Suprapubic skin (tissue), 4 donors: ENCODE measurements around the gene COX7A2. TPM values are rescaled to one million over a fixed set of nuclear protein-coding genes. Genes with fewer than 3 reads are reported as not detected.

ENCODE experiments used
- DNase-seq, 2 donors: peaks; one replicate each; pipeline ENCODE4 v3.0.0-alpha.2; 2019; ENCODE audit warnings: low spot score in 2 of 2
- H3K27ac ChIP-seq: fragments of 200-600 bp; sonication (generic); one replicate; pipeline ENCODE4 v1.5.1; 2019
- H3K27me3 ChIP-seq: fragments of 200-600 bp; sonication (generic); one replicate; pipeline ENCODE4 v1.5.1; 2019
- H3K36me3 ChIP-seq: fragments of 200-600 bp; sonication (generic); one replicate; pipeline ENCODE4 v1.5.1; 2019
- H3K4me1 ChIP-seq: fragments of 200-600 bp; sonication (generic); one replicate; pipeline ENCODE4 v1.5.1; 2019
- H3K4me3 ChIP-seq: fragments of 200-600 bp; sonication (generic); one replicate; pipeline ENCODE4 v1.5.1; 2019; ENCODE audit warnings: mild to moderate bottlenecking
- H3K9me3 ChIP-seq: fragments of 200-600 bp; sonication (generic); one replicate; pipeline ENCODE4 v1.5.1; 2019
- EP300 ChIP-seq: sonication (generic); formaldehyde crosslinking; IDR thresholded peaks from one replicate; pipeline ENCODE4 v1.6.1; 2017; ENCODE audit warnings: antibody characterized with exemption
- POLR2A ChIP-seq, 2 donors: fragments of 450-650 bp; IDR thresholded peaks; one replicate each; pipeline ENCODE4 v1.6.1; 2017; ENCODE audit warnings: antibody characterized with exemption in 2 of 2, mild to moderate bottlenecking in 2 of 2, moderate library complexity in 2 of 2
- POLR2AphosphoS5 ChIP-seq, 3 donors: sonication (generic); formaldehyde crosslinking; IDR thresholded peaks; one replicate each; pipeline ENCODE4 v1.6.1; 2017; ENCODE audit warnings: antibody characterized with exemption in 3 of 3
- WGBS: methylation state at CpG from one replicate; pipeline ENCODE4 v1.1.5; 2018; 5-methylcytosine and 5-hydroxymethylcytosine counted together
- total RNA-seq, 4 donors: library from RNA; depleted of rRNA; stranded (reverse); fragments of >200 nt; gene quantifications; one replicate each; pipeline ENCODE4 v1.1.0, GENCODE V29; 2016
- TF ChIP-seq, protein P1 (sequence below), 2 donors: fragments of 200-600 bp in 1 of 2; fragments of 450-650 bp in 1 of 2; sonication (generic) in 1 of 2; IDR thresholded peaks; one replicate each; pipeline ENCODE4 v1.5.1; 2016 to 2019; ENCODE audit warnings: antibody characterized with exemption in 2 of 2, mild to moderate bottlenecking in 1 of 2, moderate library complexity in 1 of 2

COX7A2 gene
- total RNA-seq, 4 donors from 2014 or later: 110 to 303 (median 209) TPM

DNA sequence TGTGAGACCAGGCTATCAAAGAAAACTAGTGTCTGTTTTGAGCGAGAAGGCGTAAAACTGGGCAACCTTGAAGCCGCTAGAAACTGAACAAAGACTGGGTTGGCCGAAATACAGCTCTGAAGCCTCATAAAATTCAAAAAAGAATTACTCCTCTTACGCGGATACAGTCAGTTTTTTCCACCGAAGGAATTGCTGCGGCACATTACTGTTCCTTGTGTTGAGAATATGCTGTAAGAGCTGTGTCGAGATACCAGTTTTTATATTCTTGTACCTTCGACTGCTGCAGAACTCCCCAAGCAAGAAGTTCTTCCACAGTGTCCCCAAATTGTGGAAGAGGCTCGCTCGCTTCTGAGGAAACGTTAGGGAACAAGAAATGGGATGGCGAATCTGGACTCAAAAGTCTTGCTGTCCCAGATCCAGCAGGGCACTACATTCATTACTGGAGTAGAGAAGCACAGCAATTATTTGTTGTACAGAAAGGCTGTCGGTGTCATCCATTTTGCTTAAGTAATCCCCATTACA is 523 bp upstream of the COX7A2 start:
- no peak for DNase-seq
- H3K27me3 ChIP-seq: no peaks in the 10 kb centered on the region
- H3K9me3 ChIP-seq: no peaks in the 10 kb centered on the region

DNA sequence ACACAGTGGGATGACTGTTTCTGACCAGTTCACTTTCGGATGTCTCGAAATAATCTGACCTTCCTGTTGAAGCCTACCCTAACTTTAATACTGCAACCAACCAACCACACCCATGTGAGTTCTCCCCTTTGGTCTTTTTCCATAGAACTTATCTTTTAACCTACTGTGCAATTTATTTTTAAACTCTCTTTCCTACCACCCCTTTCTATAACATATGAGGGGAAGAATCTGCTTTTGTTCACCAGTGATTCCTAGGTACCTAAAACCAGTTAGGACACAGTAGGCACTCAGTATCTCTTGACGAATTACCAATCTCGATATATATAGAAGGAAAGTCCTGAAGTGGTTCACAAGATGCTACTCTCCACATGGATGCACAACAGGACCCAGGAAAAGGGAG is 7.0 kb downstream of the COX7A2 start:
- Histone ChIP-seq H3K9me3 (no peaks in the 10 kb centered on the region), H3K27me3 (no peaks in the 10 kb centered on the region), H3K27ac (no peak overlapping the region), H3K36me3 (peaks cover 32% of the 10 kb centered on the region), H3K4me1 (peaks cover 6% of the 10 kb centered on the region), H3K4me3 (no peak overlapping the region)
- DNase-seq: no peak
- TF ChIP-seq EP300 (no peak), POLR2AphosphoS5 (IDR thresholded peaks at IDR 0.05) (no peak), POLR2A (IDR thresholded peaks at IDR 0.05) (no peak)
- TF ChIP-seq, protein P1, sequence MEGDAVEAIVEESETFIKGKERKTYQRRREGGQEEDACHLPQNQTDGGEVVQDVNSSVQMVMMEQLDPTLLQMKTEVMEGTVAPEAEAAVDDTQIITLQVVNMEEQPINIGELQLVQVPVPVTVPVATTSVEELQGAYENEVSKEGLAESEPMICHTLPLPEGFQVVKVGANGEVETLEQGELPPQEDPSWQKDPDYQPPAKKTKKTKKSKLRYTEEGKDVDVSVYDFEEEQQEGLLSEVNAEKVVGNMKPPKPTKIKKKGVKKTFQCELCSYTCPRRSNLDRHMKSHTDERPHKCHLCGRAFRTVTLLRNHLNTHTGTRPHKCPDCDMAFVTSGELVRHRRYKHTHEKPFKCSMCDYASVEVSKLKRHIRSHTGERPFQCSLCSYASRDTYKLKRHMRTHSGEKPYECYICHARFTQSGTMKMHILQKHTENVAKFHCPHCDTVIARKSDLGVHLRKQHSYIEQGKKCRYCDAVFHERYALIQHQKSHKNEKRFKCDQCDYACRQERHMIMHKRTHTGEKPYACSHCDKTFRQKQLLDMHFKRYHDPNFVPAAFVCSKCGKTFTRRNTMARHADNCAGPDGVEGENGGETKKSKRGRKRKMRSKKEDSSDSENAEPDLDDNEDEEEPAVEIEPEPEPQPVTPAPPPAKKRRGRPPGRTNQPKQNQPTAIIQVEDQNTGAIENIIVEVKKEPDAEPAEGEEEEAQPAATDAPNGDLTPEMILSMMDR (IDR thresholded peaks at IDR 0.05): no peak
- WGBS: 80% methylated on average over 4 of the region's 4 CpGs

More for the DNA sequence above, 523 bp upstream of the COX7A2 start:
- 14% methylated on average over 15 of the region's 15 CpGs for whole genome bisulfite sequencing
- Histone ChIP-seq H3K27ac (peak overlapping the region; percentile 91), H3K4me3 (peak overlapping the region; percentile 68), H3K4me1 (peaks cover 27% of the 10 kb centered on the region), H3K36me3 (peaks cover 3% of the 10 kb centered on the region)
- TF ChIP-seq EP300 (no peak), POLR2AphosphoS5 (IDR thresholded peaks at IDR 0.05) (no peak), POLR2A (IDR thresholded peaks at IDR 0.05) (no peak)
- TF ChIP-seq, protein P1 (IDR thresholded peaks at IDR 0.05): no peak

DNA sequence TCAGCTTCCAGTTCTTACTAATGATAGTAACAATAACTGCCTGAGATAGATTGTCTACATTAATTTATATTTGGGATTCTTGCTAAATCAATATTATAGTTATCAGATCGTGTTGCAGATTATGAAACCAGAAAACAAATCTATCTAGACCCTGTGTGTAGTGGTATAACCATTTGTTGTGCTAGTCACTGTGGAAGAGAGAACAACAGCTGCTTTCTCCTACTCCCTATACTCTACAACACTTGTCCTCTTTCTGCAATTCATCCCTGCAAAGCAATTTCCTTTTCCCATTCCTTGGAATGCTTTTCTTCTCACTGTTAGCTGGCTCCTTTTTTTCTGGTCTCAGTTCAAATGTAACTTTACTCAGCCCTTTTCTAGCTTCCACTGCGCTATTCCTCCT is 8.3 kb downstream of the COX7A2 start:
- DNase-seq: no peak
- WGBS: 87% methylated on average over 2 of the region's 2 CpGs
- Histone ChIP-seq H3K9me3 (no peaks in the 10 kb centered on the region), H3K4me1 (peaks cover 6% of the 10 kb centered on the region), H3K27me3 (no peaks in the 10 kb centered on the region), H3K36me3 (peaks cover 32% of the 10 kb centered on the region), H3K4me3 (no peak overlapping the region), H3K27ac (no peak overlapping the region)
- TF ChIP-seq, protein P1 (IDR thresholded peaks at IDR 0.05): no peak
- no peak for TF ChIP-seq POLR2A (IDR thresholded peaks at IDR 0.05)
- TF ChIP-seq EP300: no peak
- no peak for TF ChIP-seq POLR2AphosphoS5 (IDR thresholded peaks at IDR 0.05)

DNA sequence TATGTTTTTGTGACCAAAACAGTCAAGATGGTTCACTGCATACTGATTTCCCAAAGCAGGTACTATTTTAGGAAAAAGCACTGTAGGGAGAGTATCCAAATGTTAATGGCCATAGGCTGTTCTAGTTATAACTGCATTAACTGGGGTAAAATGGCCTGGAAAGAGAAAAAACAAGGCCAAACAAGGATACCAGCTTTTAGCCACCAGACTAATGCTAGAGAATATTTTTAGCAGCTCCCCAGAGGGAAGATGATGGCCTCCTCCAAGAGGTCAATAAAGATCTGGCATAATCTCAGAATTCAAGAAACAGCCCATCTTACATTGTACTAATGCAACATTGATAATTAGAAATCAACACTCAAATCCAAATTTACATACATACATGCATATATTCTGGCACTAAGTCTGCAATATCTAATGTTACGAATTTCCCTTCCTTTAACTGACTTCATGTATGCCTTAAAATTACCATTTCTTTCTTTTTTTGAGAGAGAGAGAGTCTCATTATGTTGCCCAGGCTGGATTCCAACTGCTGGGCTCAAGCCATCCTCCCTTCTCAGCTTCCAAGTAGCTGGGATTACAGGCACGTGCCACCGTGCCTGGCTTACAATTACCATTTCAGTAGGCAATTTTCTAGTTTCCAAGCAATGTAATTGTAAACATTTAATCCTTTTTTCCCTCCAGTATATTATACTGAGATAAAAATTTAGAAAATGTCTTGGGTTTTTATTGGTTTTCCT is 9.3 kb downstream of the COX7A2 start:
- DNase-seq: no peak
- Histone ChIP-seq H3K27ac (no peak overlapping the region), H3K27me3 (no peaks in the 10 kb centered on the region), H3K9me3 (no peaks in the 10 kb centered on the region), H3K4me3 (no peak overlapping the region), H3K4me1 (peaks cover 6% of the 10 kb centered on the region), H3K36me3 (peaks cover 31% of the 10 kb centered on the region)
- TF ChIP-seq POLR2A (IDR thresholded peaks at IDR 0.05) (no peak), POLR2AphosphoS5 (IDR thresholded peaks at IDR 0.05) (no peak), EP300 (no peak)
- TF ChIP-seq, protein P1 (IDR thresholded peaks at IDR 0.05): no peak
- WGBS: 33% methylated on average over 3 of the region's 3 CpGs

DNA sequence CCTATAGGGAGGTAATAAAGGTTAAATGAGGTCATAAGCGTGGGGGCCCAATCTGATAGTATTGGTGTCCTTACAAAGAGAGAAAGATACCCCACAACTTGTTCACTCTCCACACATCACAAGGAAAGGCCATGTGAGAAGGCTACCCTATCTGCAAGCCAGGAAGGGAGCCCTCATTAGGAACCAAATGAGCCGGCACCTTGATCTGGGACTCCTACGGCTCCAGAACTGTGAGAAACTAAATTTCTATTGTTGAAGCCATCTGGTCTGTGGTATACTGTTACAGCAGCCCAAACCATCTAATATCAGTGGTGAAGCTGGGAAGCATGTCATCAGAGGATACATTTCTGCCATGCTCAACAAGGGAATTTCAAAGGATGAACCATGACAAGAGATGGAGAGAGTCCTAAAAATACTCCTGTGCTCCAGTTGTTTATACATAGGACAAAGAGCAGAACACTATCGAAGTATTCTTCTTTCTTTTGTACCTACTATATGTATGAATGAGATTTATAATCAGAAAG is 10.4 kb downstream of the COX7A2 start:
- 94% methylated on average over 3 of the region's 4 CpGs for WGBS

More for the DNA sequence above, 10.4 kb downstream of the COX7A2 start:
- DNase-seq: no peak
- H3K27me3 ChIP-seq: no peaks in the 10 kb centered on the region
- H3K4me1 ChIP-seq: peaks cover 6% of the 10 kb centered on the region
- TF ChIP-seq, protein P1 (IDR thresholded peaks at IDR 0.05): no peak
- TF ChIP-seq POLR2A (IDR thresholded peaks at IDR 0.05) (no peak), POLR2AphosphoS5 (IDR thresholded peaks at IDR 0.05) (no peak), EP300 (no peak)
- peaks cover 21% of the 10 kb centered on the region for H3K36me3 ChIP-seq
- H3K27ac ChIP-seq: no peak overlapping the region
- no peaks in the 10 kb centered on the region for H3K9me3 ChIP-seq
- no peak overlapping the region for H3K4me3 ChIP-seq
